ENCODE results near the gene FBXL5. TPM values are rescaled to one million over a fixed set of nuclear protein-coding genes. Genes with fewer than 3 reads are reported as not detected.
"Not testable (repeated sequence)": the region's sequence is repeated elsewhere in the genome, so short reads cannot be mapped to it uniquely, and the experiment has no call there.

The FBXL5 gene
- total RNA-seq, 1 donor from 2014 or later: 101 TPM

DNA sequence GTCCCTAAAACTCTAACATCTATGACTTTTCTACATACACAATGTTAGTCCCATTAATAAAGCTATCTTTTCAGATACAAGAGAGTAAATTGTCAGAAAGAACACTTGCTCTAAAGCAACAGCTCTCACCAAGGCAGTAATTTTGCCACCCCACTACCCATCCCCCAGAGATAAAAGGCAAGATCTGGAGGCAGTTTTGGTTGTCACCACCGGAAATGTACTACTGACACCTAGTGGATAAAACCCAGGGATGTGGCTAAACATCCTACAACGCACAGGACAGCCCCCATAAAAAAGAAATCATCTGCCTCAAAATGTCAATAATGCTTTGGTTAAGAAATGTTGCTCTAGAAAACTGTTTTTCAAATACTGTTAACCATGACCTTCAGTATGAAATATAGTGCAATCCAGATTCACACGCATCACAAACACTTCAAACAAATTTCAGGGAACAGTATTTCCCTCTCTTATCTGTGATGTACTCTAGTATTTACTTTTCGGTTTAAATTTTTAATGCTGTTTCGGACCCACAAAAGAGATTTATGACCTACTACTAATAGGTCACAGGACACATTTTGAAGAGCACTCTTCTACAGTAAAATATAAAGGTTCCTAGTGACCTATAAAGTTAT is 5.1 kb downstream of the FBXL5 start:
- Histone ChIP-seq H3K27ac (no peak overlapping the region), H3K4me1 (peaks cover 52% of the 10 kb centered on the region), H3K9me3 (no peaks in the 10 kb centered on the region), H3K4me3 (no peak overlapping the region), H3K27me3 (no peaks in the 10 kb centered on the region), H3K36me3 (no peaks in the 10 kb centered on the region)
- intact Hi-C loops (cut with DNase I): loop anchor here (5.0 kb wide), 1 partner anchor 173 kb away; no protein-coding TSS in a partner anchor
- DNase-seq (no peak), ATAC-seq (peak; percentile 84)
- TF ChIP-seq, protein P1, sequence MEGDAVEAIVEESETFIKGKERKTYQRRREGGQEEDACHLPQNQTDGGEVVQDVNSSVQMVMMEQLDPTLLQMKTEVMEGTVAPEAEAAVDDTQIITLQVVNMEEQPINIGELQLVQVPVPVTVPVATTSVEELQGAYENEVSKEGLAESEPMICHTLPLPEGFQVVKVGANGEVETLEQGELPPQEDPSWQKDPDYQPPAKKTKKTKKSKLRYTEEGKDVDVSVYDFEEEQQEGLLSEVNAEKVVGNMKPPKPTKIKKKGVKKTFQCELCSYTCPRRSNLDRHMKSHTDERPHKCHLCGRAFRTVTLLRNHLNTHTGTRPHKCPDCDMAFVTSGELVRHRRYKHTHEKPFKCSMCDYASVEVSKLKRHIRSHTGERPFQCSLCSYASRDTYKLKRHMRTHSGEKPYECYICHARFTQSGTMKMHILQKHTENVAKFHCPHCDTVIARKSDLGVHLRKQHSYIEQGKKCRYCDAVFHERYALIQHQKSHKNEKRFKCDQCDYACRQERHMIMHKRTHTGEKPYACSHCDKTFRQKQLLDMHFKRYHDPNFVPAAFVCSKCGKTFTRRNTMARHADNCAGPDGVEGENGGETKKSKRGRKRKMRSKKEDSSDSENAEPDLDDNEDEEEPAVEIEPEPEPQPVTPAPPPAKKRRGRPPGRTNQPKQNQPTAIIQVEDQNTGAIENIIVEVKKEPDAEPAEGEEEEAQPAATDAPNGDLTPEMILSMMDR (IDR thresholded peaks at IDR 0.05): peak; percentile 71

DNA sequence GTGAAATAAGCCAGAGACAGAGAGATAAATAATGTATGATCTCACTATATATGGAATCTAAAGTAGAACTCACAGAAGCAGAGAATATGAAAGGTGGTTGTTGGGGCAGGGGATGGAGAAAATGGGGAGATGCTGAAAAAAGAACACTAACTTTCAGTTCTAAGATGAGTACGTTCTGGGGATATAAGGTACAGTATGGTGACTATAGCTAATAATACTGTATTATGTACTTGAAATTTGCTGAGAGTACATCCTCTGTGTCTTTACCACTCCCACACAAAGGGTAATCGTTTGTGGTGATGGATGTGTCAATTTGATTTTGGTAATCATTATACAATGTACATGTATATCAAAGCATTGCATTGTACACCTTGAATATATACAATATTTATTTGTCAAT is 6.6 kb downstream of the FBXL5 start:
- Histone ChIP-seq H3K27me3 (no peaks in the 10 kb centered on the region), H3K27ac (no peak overlapping the region), H3K4me1 (peaks cover 52% of the 10 kb centered on the region), H3K9me3 (no peaks in the 10 kb centered on the region), H3K36me3 (peaks cover 3% of the 10 kb centered on the region), H3K4me3 (no peak overlapping the region)
- intact Hi-C loops (cut with DNase I): loop anchor here (5.0 kb wide), 1 partner anchor 171 kb away; no protein-coding TSS in a partner anchor
- ATAC-seq (no peak), DNase-seq (no peak)
- TF ChIP-seq, protein P1 (IDR thresholded peaks at IDR 0.05): no peak

DNA sequence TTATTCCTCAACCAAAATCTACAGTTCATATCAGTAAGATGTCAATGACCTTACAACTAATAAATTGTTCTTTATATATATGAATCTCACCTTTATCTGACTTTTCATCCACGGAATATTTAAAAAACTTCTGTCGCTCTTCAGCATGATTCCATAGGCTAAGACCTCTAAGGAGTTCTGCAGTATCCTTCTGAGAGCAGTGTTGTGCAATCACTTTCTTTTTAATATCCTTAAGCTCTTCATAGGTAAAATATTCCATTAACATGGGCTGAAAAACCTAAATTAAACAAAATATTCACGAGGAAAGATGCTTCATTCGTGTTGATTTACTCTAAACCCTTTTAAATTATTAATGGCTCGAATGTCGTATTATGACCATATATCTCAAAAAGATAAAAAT is 16.7 kb downstream of the FBXL5 start:
- Histone ChIP-seq H3K9me3 (no peaks in the 10 kb centered on the region), H3K4me1 (no peaks in the 10 kb centered on the region), H3K27me3 (no peaks in the 10 kb centered on the region), H3K36me3 (peaks cover 76% of the 10 kb centered on the region), H3K4me3 (no peak overlapping the region), H3K27ac (no peak overlapping the region)
- no peak for ATAC-seq
- TF ChIP-seq, protein P1 (IDR thresholded peaks at IDR 0.05): no peak
- intact Hi-C loops (cut with DNase I): no loop called here
- DNase-seq: no peak

GRCh38 chr4:15636818-15637217 is 18.3 kb downstream of the FBXL5 start:
- ATAC-seq (no peak), DNase-seq (no peak)
- TF ChIP-seq, protein P1 (IDR thresholded peaks at IDR 0.05): no peak
- no peaks in the 10 kb centered on the region for H3K4me1 ChIP-seq
- peaks cover 90% of the 10 kb centered on the region for H3K36me3 ChIP-seq
- H3K4me3 ChIP-seq: no peak overlapping the region
- intact Hi-C loops (cut with DNase I): no loop called here
- no peaks in the 10 kb centered on the region for H3K9me3 ChIP-seq
- H3K27ac ChIP-seq: no peak overlapping the region
- H3K27me3 ChIP-seq: no peaks in the 10 kb centered on the region

DNA sequence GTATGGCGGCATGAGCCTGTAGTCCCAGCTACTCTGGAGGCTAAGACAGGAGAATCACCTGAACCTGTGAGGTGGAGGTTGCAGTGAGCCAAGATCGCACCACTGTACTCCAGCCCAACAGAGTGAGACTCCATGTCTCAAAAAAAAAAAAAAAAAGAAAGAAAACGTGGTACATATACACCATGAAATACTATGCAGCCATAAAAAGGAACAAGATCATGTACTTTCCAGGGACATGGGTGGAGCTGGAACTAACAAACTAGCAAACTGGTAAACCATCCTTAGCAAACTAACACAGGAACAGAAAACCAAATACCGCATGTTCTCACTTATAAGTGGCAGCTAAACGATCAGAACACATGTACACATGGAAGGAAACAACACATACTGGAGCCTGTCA is 37.8 kb downstream of the FBXL5 start:
- ATAC-seq; H3K27ac ChIP-seq; H3K27me3 ChIP-seq; intact Hi-C loops (cut with DNase I); H3K4me3 ChIP-seq; H3K4me1 ChIP-seq; DNase-seq: not testable (repeated sequence)
- peaks cover 12% of the 10 kb centered on the region for H3K36me3 ChIP-seq
- peaks cover 15% of the 10 kb centered on the region for H3K9me3 ChIP-seq

GRCh38 chr4:15614891-15615290 is 40.3 kb downstream of the FBXL5 start:
- ATAC-seq; DNase-seq; H3K27ac ChIP-seq; intact Hi-C loops (cut with DNase I); H3K4me1 ChIP-seq; H3K9me3 ChIP-seq; H3K4me3 ChIP-seq; H3K27me3 ChIP-seq: not testable (repeated sequence)
- H3K36me3 ChIP-seq: peaks cover 17% of the 10 kb centered on the region

GRCh38 chr4:15612136-15612535 is 43.0 kb downstream of the FBXL5 start:
- no peak for ATAC-seq
- H3K27me3 ChIP-seq: no peaks in the 10 kb centered on the region
- H3K27ac ChIP-seq: no peak overlapping the region
- TF ChIP-seq, protein P1 (IDR thresholded peaks at IDR 0.05): no peak
- H3K9me3 ChIP-seq: no peaks in the 10 kb centered on the region
- no peak for DNase-seq
- H3K4me1 ChIP-seq: no peaks in the 10 kb centered on the region
- intact Hi-C loops (cut with DNase I): no loop called here
- H3K4me3 ChIP-seq: no peak overlapping the region
- H3K36me3 ChIP-seq: peaks cover 17% of the 10 kb centered on the region
